NCI-H1417 treated with DMSO at 0.1 percent for 48 hours (cell line): Measurements from ENCODE around the gene SPOP.
"Not testable (repeated sequence)": the region's sequence is repeated elsewhere in the genome, so short reads cannot be mapped to it uniquely, and the experiment has no call there.

ENCODE experiments used
- DNase-seq: peaks from one replicate; lab custom pipeline; 2025; lab: John Stamatoyannopoulos, UW

The SPOP gene

GRCh38 chr17:49572806-49573420, 105.0 kb downstream of the SPOP start:
- no peak for DNase-seq

- DNase-seq = no peak
These were observed 105.7 kb downstream of the SPOP start for GRCh38 chr17:49572226-49572625.

DNA sequence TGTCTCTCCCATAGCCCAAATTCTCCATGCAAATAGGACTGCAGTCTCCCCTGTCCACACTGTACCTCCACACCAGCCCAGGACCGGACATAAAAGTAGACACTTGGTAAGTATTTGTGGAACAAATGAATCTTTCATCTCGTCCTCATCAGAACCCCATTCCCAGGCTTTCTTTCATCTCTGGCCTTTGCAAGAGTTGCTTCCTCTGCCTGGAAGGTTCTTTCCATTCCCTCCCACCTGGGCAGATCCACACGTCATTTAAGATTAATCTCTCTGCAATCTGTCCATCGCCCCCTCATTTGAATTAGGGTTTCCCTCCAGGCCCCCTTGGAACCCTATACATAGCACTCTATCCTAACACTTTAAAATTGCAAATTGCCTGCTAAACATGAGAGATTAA, 106.1 kb downstream of the SPOP start:
- DNase-seq = no peak

- DNase-seq = no peak
These were observed 106.6 kb downstream of the SPOP start for GRCh38 chr17:49571283-49571682.

DNA sequence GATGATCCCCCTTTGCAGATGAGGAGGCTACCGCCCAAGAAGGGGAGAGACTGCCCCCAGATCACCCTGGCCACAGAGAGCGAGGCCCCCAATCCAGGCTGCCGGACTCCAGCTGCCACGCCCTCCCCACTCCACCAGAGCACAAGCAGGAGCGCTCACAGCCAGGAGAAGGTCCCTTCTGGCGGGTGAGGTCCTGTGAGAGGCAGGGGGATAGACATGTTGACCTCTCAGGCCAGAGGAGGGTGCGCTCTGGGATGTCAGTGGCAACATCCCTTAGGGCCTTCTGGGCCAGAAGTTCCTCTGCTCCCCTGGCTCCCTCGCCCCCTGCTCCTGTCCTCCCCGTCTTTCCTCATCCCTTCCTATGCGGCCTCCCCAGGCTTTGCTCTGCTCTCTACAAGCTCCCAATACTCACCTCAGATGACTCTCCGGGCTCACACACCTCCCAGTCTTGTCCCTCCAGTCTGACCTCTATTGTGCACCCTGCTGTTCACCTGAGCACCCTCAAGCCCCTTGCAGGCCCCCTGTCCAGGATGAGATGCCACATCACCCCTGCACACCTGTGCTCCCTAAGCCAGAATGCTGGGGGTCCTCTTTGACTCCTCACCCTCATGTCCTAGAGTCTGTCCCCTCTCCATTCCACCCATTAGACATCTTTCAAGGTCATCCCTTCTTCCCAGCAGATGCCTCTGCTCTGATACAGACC, 107.2 kb downstream of the SPOP start:
- no peak for DNase-seq

DNA sequence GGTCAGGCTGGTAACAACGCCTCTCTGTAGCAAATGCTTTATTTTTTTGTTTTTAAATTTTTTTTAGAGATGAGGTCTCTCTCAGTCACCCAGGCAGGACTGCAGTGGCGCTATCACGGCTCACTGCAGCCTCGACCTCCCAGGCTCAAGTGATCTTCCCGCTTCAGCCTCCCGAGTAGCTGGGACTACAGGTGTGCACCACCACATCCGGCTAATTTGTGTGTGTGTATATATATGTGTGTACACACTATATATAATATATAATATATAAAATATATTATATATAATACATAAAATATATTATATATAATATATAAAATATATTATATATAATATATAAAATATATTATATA, 109.2 kb downstream of the SPOP start:
- not testable (repeated sequence) for DNase-seq

GRCh38 chr17:49567871-49568694, 109.8 kb downstream of the SPOP start:
- DNase-seq = no peak

DNA sequence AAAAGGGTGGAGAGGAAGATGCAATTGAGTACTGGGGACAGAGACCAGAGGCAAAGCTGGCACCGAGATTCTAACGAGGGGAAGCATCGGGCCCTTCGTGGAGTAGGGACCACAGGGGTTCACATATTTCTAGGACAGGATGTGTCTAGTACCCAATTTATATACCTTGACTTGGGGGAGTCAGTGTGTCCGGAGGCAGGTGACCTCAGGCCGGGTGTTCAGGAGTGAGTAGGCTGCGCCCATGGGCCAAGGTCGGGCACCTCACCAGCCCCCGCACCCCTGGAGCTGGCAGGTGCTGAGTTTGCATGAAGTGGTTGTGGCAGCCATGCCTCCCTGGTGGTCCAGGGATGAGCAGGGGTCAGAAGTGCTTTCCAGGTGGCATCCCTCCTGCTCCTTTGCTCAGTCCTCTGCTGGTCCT, 110.8 kb downstream of the SPOP start:
- DNase-seq = no peak

GRCh38 chr17:49566668-49567071, 111.2 kb downstream of the SPOP start:
- no peak for DNase-seq

- peak; percentile 18 for DNase-seq
These were observed 111.9 kb downstream of the SPOP start for GRCh38 chr17:49565948-49566491.

DNA sequence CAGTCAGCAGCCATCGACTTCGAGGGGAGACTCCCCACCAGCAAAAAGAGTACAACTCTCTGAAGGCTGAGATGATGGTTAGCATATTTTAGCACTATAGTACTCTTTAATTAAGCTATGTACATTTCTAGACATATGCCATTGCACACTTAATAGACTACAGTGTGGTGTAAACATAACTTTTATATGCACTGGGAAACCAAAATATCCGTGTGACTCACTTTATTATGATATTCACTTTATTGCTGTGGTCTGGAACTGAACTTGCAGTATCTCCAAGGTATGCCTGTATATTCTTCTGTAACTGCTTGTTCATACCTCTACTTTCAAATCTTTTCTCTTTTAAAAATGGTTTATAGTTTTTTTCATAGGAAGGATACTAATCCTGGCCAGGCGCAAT, 113.3 kb downstream of the SPOP start:
- DNase-seq = no peak

- no peak for DNase-seq
These were observed 120.4 kb downstream of the SPOP start for GRCh38 chr17:49557312-49558024.

DNA sequence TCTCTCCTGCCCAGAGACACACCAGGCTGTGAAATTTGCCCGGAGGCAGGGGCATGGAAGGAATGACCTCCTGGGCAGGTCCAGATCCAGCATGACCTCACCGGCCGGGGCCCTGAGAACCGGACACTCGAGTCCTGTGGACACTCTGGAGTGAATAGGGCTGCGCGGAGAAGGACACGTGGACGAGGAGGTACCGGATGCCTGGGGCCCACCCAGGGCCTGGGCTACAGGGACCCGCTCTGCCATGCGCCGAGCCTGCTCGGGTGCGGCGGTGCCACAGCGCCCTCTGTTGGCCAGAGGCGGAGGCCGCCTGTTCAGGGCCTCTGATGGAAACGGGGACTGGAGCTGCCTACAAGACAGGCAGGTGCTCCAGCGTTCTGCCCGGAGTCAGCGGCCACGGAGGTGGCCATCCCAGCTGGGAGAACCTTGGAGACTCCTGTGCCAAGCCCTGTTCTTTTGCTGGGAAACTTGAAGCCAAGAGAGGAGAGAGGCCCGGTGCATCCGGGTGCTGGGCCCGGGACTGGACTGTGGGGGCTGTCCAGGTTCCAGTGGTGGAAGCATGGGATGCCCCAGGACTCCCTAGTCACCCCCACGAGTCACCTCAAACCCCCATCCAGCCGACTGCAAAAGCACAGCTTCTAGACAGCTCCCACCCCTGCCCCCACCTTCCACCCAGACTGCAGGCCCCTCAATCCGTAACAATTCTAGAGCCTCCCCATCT, 121.5 kb downstream of the SPOP start:
- DNase-seq = peak; percentile 43

DNA sequence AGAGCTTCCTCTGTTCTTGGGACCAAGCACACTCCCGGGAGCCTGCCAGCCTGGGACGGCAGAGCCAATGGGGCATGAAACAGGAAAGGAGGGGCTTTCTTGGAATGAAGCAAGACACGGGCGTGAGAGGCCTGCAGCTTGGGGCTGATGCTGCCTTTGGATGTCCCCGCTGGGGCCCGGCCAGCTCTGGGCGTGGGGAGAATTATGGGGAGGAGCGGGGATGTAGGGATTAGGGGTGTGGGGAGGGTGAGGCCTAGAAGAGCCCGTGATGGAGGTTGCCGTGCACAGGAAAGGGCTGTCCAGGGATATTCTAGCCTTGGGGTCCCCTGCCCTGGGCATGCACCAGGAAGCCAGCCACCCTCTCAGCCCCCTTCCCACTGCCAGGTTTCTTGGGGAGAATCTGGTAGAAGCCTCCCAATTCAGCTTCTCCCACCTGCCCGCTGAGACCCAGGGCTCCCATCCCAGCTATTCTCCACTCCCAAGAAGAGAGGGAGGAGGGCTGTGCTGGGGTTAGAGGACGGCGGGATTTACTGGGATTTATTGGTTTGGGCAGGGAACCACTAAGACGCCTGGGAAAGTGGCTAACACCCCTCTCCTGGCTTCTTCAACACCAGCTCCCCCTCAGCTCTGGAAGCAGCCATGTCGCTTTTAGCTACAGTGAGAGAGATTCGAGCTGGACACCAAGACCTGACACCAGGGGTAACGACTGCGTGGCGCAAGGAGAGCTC, 122.2 kb downstream of the SPOP start:
- no peak for DNase-seq

- no peak for DNase-seq
These were observed 123.0 kb downstream of the SPOP start for GRCh38 chr17:49554694-49555494.

DNA sequence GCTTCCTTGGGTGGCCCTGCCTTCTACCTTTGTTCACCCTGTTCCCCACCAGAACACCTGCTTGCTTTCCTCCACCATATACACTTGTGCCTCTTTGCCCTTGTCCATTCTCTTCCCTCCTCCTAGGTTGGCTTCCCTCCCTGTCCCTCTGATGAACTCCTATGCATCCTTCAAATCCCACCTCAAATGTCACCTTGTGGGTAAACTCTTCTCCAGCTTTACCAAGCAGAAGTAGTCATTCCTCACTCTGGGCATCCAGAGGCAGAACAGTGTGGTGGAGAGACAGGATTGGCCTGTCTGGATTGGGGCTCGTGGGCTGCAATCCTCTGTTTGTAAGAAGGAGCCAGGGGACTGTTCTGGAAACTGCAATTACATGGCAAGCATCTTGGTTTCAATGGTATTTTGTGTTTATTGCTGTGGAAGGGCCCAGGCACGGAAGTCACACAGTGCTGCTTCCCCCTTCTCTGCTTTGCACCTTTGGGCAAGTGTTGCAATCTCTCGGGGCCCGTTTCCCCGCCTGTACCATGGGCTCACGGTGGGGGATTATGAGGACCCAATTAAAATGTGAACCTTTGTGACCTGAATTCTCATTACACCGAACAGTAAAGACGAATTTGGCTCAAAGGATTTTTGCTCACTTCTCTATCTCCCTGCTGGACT, 124.1 kb downstream of the SPOP start:
- DNase-seq = no peak

GRCh38 chr17:49552070-49552751, 125.7 kb downstream of the SPOP start:
- DNase-seq = no peak

DNA sequence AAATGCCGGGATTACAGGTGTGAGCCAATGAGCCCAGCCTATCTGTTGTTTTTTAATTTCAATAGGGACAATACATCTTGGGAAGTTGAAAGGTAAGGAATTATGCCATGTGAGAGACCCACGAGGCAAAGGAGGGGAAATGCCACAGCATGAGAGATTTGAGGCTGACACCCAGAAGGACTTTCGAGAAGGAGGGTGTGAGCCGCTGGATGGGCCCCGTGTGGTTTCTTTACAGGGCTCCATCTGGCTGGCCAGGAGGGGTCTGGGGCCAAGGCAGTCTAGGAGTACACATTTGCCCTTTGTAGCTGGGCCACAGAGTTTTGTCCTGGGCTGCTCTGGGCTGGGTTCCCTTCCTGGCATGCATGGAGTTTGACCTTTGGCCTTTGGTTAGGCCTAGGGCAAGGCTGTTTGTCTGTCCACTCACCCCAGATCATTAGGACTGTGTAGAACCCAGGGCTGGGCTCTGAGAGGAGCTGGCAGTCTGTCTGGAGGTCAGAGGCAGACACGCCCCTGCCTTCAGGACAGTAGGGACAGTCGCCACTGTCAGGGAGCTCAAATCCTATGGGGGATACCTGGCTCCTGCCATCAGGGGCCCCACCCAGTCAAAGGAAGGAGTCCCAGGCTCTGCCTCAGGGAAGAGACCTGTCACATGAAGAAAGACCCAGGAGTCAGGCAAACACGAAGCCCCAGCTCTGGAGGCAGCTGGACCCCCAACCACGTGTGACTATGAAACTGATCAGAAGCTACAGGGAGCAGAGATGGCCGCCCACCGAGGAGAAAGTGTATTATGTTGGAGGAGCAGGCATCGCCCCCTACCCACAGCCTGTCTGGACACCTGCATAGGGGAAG, 126.5 kb downstream of the SPOP start:
- no peak for DNase-seq
